ENCODE measurements around the gene APLP2.
"Not testable (repeated sequence)": the region's sequence is repeated elsewhere in the genome, so short reads cannot be mapped to it uniquely, and the experiment has no call there.

DNA sequence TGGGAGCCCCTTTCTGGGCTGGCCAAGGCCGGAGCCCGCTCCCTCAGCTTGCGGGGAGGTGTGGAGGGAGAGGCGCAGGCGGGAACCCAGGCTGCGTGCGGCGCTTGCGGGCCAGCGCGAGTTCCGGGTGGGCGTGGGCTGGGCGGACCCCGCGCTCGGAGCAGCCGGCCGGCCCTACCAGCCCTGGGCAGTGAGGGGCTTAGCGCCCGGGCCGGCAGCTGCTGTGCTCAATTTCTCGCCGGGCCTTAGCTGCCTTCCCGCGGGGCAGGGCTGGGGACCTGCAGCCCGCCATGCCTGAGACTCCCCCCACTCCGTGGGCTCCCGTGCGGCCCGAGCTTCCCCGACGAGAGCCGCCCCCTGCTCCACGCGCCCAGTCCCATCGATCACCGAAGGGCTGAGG, 48.1 kb upstream of the APLP2 start:
- TF ChIP-seq CTCF (IDR thresholded peaks at IDR 0.05); JUN (CRISPR knock-in tag; IDR thresholded peaks at IDR 0.05); ATF1 (CRISPR knock-in tag; IDR thresholded peaks at IDR 0.05); NFE2L1 (CRISPR knock-in tag; IDR thresholded peaks at IDR 0.05); SP1 (CRISPR knock-in tag; conservative IDR thresholded peaks at IDR 0.05): not testable (repeated sequence)

Data from WTC11 (cell line).